ENCODE results near the gene TUFM. TPM values are rescaled to one million over a fixed set of nuclear protein-coding genes. Genes with fewer than 3 reads are reported as not detected.

TUFM gene
- total RNA-seq = 100 to 1,000 TPM in 1 of 4 donors, 10 to 100 TPM in 3; 51.5 to 120 (median 79.9) TPM

DNA sequence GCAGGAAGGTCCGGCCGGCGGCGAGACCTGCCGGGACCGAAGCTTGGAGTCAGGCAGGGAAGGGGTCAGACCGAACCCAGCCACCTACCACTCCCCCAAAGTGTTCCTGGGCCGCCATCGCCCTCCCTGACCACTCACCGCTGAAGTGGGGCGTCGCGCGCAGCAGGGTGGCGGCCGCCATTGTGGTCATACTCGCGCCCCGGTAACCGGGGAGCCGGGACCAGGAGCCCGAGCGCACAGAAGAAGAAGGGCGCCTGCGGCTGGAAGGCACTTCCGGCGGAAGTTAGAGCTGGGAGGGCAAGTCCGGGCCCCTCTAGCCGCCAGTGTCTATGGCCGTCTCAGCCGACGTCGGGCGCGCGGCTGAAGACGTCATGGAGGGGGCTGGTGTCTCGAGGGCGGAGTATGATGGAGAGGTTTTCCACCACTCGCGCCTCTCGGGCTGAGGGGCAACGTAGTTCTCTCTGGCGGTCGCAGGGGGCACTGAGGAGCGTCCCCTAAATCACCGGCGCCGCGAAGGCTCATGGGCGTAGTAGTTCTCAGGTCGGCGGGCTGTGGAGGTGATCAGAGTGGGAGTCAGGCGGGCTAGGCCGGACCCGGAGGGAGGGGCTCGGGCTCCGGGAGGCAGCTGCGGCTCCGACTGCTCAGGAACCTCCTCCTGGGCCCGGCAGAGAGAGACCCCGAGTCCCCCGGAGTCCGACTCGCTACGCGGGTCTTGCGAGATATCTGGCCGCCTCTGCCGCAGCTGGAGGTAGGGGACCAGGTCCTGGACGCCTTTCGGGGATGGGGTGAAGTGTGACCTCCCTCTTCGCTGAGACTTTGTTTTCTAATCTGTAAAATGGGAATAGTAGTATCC is at the start of gene TUFM:
TSS of gene TUFM (minus strand) at position 269 of the 853 bp plus-strand sequence. CDS start at position 190, 79 bp downstream.
- TF ChIP-seq, protein P1, sequence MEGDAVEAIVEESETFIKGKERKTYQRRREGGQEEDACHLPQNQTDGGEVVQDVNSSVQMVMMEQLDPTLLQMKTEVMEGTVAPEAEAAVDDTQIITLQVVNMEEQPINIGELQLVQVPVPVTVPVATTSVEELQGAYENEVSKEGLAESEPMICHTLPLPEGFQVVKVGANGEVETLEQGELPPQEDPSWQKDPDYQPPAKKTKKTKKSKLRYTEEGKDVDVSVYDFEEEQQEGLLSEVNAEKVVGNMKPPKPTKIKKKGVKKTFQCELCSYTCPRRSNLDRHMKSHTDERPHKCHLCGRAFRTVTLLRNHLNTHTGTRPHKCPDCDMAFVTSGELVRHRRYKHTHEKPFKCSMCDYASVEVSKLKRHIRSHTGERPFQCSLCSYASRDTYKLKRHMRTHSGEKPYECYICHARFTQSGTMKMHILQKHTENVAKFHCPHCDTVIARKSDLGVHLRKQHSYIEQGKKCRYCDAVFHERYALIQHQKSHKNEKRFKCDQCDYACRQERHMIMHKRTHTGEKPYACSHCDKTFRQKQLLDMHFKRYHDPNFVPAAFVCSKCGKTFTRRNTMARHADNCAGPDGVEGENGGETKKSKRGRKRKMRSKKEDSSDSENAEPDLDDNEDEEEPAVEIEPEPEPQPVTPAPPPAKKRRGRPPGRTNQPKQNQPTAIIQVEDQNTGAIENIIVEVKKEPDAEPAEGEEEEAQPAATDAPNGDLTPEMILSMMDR (IDR thresholded peaks at IDR 0.05; ENCODE audit: low read depth) = no peak

DNA sequence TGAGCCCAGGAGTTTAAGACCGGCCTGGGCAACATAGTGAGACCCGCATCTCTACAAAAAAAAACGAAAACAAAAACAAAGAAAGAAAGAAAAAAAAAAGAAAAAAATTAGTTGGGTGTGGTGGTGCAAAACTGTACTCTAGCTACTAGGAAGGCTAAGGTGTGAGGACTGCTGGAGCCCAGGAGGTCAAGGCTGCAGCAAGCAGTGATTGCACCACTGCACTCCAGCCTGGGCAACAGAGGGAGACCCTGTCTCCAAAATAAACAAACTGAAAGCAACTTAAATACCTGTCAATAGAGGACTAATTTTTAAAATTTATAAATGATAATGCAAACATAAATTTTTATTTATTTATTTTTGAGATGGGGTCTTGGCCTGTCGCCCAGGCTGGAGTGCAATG is 49.5 kb upstream of the TUFM start:
- TF ChIP-seq, protein P1 (IDR thresholded peaks at IDR 0.05; ENCODE audit: low read depth) = no peak

DNA sequence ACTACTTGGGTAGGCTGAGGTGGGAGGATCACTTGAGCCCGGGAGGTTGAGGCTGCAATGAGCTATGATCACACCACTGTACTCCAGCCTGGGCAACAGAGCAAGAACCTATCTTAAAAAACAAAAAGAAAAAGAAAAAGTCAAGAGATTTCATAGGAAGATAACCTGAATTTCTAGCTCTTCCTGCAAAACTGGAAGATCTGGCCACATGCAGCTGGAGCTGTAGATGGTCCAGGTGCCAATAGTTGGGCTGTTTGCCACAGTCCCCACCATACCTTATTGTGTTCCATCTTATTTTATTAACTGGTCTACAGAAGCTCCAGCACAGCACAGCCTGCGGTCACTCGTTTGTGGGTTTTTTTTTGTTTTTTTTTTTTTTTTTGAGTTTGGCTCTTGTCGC is 47.1 kb upstream of the TUFM start:
- TF ChIP-seq, protein P1 (IDR thresholded peaks at IDR 0.05; ENCODE audit: low read depth) = no peak

DNA sequence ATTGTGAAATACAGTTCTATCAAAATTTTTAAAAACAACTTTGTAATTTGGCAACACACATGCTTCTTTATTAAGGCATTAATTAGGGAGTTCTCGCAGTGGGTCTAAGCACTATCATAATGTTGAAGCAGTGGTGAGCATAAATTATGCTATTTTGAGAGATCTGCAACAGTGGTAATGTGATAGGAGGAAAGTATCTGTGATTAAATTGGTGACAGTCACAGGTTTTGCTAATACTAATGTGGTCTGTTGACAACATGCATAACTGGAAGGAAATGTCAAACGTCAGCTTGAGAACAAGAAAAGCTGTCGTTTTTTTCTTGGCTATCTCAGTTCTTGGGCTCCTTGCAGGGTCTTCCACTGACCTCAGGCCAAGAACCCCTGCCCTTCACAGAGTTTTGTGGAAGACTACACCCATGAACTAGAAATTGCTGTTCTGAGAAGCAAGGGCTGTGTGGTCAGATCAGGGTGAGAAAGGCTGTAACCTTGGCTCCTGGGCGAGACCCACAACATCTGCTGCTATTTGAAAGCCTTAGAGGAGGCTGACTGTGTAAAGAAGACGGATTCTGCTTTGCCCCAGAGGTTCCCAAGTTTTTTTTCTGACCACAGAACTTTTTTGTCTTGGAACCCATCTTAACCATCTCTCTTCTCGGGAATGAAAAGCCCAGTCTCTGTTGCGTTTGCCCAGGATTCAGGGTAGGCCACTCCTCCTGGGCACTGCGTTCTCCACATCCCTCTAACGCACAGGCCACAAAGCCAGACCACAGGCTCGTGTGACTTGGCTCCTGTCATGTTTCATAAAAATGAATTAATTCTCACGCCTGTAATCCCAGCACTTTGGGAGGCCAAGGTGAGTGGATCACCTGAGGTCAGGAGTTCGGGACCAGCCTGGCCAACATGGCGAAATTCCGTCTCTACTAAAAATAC is 46.1 kb upstream of the TUFM start:
- TF ChIP-seq, protein P1 (IDR thresholded peaks at IDR 0.05; ENCODE audit: low read depth) = no peak

DNA sequence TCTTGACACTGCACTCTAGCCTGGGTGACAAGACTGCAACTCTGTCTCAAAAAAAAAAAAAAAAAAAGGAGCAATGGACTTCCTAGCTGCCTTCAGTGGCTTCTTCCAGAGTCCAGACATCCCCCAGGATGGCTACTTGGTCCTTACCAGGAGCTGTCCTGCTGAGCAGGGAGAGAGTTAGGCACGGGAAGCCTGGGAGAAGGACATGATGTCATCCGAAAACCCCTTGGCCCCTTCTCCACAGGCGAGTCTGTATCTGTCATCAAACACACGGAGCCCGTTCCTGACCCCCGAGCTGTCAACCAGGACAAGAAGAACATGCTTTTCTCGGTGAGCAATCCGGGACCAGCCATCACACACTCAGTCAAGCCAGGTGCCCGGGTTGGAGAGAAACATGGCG is 40.8 kb upstream of the TUFM start:
- TF ChIP-seq, protein P1 (IDR thresholded peaks at IDR 0.05; ENCODE audit: low read depth) = no peak

DNA sequence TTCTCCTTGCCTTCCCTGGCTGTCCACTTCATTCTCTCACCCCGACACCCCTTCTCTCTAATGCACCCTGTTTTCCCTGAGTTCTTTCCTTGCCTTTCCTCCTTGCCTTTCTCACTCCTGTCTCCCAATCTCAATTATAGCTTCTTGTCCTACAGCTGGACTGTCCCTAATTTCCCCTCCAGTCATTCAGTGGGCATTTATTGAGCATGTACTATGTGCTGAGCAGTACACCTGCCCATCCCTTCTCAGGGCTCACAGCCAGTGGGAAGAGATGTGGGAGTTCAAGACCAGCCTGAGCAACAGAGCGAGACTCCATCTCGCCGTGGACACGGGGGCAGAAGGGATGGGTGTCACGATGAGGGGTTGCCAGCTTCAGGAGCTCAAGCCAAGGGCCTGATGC is 37.9 kb upstream of the TUFM start:
- TF ChIP-seq, protein P1 (IDR thresholded peaks at IDR 0.05; ENCODE audit: low read depth) = no peak
